ENCODE data around the gene DNER.

DNA sequence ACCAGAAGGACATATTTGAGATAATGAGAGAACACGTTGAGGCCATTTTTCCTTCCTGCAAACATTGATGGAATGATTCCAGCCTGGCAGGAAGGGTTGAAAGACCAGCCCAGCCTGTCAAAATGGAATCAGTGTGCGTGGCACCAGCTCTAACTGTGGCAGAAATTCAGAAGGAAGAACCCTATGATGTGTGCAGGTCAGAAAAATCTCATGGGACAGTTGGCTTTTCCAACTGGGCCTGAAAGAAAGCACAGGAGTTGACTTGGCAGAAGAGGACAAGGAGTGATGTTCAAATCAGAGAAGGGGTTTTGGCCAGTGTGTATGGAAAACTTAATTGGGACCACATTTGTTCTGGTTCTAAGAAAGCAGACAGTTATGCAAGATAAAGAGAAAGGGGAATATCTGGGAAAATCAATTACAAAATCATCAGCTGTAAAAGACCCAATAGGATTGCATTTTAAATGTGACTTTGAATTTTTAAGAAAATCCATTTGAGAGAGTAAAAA, 250.5 kb downstream of the DNER start:
- TF ChIP-seq, protein P1, sequence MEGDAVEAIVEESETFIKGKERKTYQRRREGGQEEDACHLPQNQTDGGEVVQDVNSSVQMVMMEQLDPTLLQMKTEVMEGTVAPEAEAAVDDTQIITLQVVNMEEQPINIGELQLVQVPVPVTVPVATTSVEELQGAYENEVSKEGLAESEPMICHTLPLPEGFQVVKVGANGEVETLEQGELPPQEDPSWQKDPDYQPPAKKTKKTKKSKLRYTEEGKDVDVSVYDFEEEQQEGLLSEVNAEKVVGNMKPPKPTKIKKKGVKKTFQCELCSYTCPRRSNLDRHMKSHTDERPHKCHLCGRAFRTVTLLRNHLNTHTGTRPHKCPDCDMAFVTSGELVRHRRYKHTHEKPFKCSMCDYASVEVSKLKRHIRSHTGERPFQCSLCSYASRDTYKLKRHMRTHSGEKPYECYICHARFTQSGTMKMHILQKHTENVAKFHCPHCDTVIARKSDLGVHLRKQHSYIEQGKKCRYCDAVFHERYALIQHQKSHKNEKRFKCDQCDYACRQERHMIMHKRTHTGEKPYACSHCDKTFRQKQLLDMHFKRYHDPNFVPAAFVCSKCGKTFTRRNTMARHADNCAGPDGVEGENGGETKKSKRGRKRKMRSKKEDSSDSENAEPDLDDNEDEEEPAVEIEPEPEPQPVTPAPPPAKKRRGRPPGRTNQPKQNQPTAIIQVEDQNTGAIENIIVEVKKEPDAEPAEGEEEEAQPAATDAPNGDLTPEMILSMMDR (IDR thresholded peaks at IDR 0.05): no peak
- no peak for TF ChIP-seq EZH2 (IDR thresholded peaks at IDR 0.05; ENCODE audit: borderline replicate concordance, insufficient read depth, low read depth, low read length, poor library complexity, severe bottlenecking)
